D721Med (cell line): Measurements from ENCODE around the gene RNASE13.

Source experiments
- DNase-seq: peaks from one replicate; pipeline ENCODE4 v3.0.0; 2011; ENCODE audit warnings: low spot score; ENCODE audit not compliant: insufficient read length
- FAIRE-seq: peaks from 2 replicates; lab custom pipeline; 2011; peaks lifted over from hg19 to GRCh38; lab: Jason Lieb, UNC
- TF ChIP-seq, protein P1 (sequence below): IDR thresholded peaks from 2 replicates; pipeline ENCODE4 v1.5.1; 2012; ENCODE audit warnings: mild to moderate bottlenecking, control low read depth; ENCODE audit not compliant: insufficient read depth; ENCODE audit errors: missing control alignments

RNASE13 gene

DNA sequence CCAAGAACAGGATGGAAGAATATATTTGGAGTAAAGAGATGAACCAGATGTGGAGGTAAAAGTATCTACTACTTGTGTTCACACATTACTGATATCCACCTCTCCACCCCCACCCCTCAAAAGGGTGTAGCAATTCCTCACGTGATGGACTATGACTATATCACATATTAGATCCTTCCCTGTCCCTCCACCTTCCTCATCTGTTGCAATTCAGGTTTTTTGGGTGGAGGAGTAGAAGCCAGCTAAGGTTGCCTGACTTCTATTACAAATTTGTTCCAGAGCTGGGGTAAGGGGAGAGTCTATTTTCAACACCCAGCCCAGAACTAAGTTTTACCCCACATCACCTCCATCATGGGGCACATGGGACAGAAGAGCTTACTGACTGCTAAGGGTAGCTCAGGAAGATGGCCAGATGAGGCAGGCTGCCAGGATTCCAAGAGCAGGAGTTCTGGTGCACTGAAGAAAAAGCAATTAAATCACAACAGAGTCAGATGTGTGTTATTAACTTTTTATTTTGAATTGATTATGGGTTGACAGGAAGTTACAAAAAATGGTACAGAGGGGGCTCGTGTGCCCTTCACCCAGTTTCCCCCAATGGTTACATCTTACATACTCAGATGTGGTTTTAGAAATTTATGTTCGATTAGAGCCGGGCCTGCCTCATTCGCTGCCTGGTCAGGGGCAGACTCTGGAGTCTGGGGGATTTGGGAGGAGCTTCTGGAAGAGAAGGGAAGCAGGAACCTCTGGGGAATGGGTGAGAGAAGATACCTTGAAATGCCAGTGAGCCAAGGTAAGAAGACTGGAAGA lies 2.1 kb downstream of the RNASE13 start:
- TF ChIP-seq, protein P1, sequence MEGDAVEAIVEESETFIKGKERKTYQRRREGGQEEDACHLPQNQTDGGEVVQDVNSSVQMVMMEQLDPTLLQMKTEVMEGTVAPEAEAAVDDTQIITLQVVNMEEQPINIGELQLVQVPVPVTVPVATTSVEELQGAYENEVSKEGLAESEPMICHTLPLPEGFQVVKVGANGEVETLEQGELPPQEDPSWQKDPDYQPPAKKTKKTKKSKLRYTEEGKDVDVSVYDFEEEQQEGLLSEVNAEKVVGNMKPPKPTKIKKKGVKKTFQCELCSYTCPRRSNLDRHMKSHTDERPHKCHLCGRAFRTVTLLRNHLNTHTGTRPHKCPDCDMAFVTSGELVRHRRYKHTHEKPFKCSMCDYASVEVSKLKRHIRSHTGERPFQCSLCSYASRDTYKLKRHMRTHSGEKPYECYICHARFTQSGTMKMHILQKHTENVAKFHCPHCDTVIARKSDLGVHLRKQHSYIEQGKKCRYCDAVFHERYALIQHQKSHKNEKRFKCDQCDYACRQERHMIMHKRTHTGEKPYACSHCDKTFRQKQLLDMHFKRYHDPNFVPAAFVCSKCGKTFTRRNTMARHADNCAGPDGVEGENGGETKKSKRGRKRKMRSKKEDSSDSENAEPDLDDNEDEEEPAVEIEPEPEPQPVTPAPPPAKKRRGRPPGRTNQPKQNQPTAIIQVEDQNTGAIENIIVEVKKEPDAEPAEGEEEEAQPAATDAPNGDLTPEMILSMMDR = no peak
- DNase-seq (no peak), FAIRE-seq (no peak)

DNA sequence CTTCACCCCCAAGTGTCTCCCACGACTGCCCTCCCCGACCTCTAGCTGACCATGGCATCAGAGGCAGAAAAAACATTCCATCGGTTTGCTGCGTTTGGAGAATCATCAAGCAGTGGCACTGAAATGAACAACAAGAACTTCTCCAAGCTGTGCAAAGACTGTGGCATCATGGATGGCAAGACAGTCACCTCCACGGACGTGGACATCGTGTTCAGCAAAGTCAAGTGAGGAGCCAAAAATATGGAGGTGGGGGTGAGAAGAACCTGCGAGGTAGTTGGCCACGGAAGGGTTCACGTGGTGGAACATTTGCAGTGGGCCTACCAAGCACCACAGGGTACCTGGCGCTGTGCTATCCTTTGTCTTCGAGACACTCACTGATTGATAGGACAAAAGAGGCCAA lies 4.1 kb downstream of the RNASE13 start:
- FAIRE-seq (no peak), DNase-seq (no peak)
- TF ChIP-seq, protein P1 = no peak

GRCh38 chr14:21029917-21030316 lies 4.7 kb downstream of the RNASE13 start, which contains the start of gene TPPP2:
TPPP2 (plus strand) TSS chr14:21030217; CDS start chr14:21030582, 365 bp downstream.
- FAIRE-seq = no peak
- DNase-seq = no peak

GRCh38 chr14:21026988-21027315 lies 7.7 kb downstream of the RNASE13 start:
- no peak for FAIRE-seq
- no peak for DNase-seq

More at GRCh38 chr14:21029917-21030316, 4.7 kb downstream of the RNASE13 start, which contains the start of gene TPPP2:
- TF ChIP-seq, protein P1 = no peak

GRCh38 chr14:21026274-21026987 lies 8.2 kb downstream of the RNASE13 start:
- TF ChIP-seq, protein P1 = no peak
- DNase-seq (no peak), FAIRE-seq (no peak)

More at GRCh38 chr14:21026988-21027315, 7.7 kb downstream of the RNASE13 start:
- TF ChIP-seq, protein P1 = no peak

DNA sequence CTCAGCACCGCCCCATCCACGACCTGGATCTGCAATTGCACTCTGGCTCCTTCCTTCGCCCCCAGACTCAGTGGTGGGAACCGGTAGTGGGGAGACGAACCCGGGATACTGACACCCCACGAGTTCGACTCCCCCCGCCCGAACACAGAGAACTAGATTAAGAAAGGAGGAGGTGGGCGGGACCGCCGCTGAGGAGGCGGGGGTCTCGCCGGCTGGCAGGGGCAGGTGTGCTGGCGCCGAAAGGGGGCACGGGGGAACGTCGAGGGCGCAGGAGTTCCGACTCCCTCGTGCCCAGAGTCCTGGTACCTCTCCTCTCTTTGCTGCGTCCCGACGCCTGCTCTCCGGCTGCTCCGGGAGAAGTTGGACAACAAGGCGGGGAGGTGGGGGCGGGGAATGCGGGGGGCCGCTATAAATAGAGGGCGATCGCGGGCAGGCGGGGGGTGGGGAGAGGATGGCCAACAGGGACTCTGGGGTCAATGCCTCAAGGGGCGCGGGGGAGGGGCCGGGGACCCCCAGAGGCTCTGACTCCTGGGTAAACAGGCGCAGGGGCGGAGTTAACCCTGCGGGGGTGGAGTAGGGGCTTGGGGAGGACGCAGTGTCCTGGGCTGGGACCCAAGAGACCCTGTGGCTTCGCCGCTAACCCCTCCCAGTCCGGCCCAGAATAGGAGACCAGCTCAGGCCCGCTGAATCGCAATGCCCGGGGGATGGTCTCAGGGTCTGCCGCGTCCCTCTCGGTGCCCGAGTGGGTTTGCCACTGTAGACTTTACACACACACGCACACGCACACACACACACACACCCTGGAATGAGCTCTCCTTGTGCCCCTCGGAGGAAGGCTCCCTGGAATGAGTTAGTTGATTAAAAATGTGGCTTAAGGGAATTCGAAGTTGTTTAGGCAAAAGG lies 9.0 kb downstream of the RNASE13 start:
- DNase-seq (no peak), FAIRE-seq (no peak)
- TF ChIP-seq, protein P1 = no peak
